C4-2B (cell line): ENCODE results near the gene MCM3.

Source experiments
- H3K27ac ChIP-seq: fragments of 450-650 bp; 2 replicates; pipeline ENCODE4 v1.5.1; 2017
- CTCF ChIP-seq: fragments of 450-650 bp; conservative IDR thresholded peaks from 2 replicates; pipeline ENCODE4 v1.5.1; 2017; ENCODE audit warnings: mild to moderate bottlenecking
- ZFX ChIP-seq: fragments of 450-650 bp; IDR thresholded peaks from 2 replicates; pipeline ENCODE4 v1.6.1; 2017

Gene MCM3

DNA sequence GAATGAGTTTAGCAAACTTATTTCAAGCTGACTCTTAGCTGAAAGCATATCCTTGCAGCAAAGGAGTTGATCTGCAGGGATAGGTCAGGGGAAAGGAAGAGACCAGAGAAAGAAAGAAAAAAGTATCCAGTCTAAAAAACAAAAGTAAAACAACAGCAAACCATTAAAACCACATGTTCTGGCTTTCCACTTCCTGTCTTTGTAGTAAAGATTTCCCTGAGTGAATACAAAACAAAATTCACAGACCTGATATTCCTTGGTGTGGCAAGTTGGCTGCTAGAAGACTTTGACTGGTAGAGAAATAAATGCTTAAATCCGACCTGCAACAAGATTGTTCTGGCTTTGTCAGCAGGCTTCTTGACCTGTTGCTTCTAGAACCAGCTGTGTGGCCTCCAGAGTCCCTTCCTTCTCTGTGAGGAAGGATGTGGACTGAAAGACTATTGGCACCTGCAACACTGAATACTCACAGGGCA is 23.4 kb upstream of the MCM3 start:
- TF ChIP-seq ZFX (no peak), CTCF (no peak)
- H3K27ac ChIP-seq = no peak overlapping the region

DNA sequence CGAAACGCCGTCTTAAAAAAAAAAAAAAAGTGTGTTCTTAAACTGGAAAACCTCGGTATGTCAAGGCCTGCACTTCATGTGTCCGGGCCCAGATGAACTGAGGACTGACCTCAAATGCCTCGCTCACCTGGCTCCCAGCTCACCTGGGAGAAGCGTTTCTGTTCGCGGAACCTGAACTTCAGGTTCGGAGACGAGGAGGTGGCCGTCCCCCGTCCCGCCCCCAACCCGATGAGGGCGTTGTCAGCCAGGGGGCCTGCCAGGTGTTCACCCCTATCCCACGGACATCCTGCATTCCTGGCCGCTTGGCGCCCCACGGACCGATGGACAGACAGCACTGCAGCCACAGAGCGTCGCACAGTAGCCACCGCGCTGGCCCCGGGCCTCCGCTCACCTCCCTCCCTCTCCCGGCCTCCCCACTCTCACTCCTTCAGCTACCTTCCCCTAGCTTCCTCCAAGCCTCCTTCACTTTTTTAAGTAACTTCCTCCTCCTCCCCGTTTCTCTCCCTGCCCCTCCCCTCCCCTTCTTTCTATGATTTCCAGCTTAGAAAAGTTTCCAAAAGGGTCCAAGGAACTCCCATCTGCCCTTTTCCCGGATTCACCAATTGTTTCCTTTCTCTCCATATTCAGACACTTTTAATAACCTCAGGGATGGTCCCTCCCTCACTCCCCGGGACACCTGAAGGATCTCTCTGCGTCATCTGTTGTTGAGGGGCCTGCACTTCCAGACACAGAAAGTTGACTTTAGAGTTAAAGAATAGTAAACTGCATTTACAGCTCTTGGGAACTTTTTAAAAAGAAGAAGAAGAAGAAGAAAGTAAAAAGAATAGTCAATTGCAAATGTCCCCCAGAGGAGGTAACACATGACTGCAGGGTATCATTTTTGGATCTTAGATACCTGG is 22.7 kb upstream of the MCM3 start:
- H3K27ac ChIP-seq = no peak overlapping the region
- TF ChIP-seq ZFX (no peak), CTCF (no peak)

- no peak for TF ChIP-seq ZFX
- no peak for TF ChIP-seq CTCF
- no peak overlapping the region for H3K27ac ChIP-seq
Measured at GRCh38 chr6:52305948-52306767, 21.6 kb upstream of the MCM3 start.

- no peak overlapping the region for H3K27ac ChIP-seq
- TF ChIP-seq CTCF = no peak
- no peak for TF ChIP-seq ZFX
Measured at GRCh38 chr6:52305411-52305810, 20.9 kb upstream of the MCM3 start.

- no peak overlapping the region for H3K27ac ChIP-seq
- TF ChIP-seq ZFX (no peak), CTCF (no peak)
Measured at GRCh38 chr6:52304983-52305390, 20.4 kb upstream of the MCM3 start.

GRCh38 chr6:52303178-52303577 is 18.6 kb upstream of the MCM3 start:
- H3K27ac ChIP-seq = no peak overlapping the region
- TF ChIP-seq CTCF (no peak), ZFX (no peak)

DNA sequence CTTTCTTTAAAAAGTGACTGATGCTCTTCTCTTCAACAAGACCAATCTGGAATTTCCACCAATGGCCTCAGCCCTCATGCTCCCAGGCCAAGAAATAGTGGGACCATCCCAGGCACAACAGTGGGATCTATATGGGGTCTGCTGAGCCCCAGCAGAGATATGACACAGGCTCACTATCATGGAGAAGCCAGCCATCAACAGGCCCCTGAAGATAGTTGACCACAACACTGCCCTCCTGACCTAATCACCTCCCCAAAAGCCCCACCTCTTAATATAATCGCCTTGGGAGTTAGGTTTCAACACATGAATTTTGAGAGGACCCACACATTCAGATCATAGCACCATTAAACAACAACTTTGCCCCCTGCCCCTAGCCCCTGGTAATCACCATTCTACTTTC is 16.8 kb upstream of the MCM3 start:
- no peak overlapping the region for H3K27ac ChIP-seq
- TF ChIP-seq ZFX (no peak), CTCF (no peak)
